GM23338 (cell line): ENCODE data around the gene LRRC2.

Source experiments
- EZH2 ChIP-seq: fragments of 200-600 bp; sonication (generic); IDR thresholded peaks from one replicate; pipeline ENCODE4 v1.8.0; 2017; ENCODE audit warnings: antibody characterized with exemption, mild to moderate bottlenecking, low read depth; ENCODE audit not compliant: unreplicated experiment
- EZH2phosphoT487 ChIP-seq: fragments of 200-600 bp; sonication (generic); IDR thresholded peaks from one replicate; pipeline ENCODE4 v1.8.1; 2018; ENCODE audit warnings: antibody characterized with exemption; ENCODE audit not compliant: unreplicated experiment
- POLR2AphosphoS5 ChIP-seq: IDR thresholded peaks from 2 replicates; pipeline ENCODE4 v1.6.1; 2016; ENCODE audit warnings: antibody characterized with exemption, low read depth
- TF ChIP-seq, protein P1 (sequence below), 2 experiments: fragments of 200-600 bp in 1 of 2; sonication (generic) in 1 of 2; conservative IDR thresholded peaks; 2 replicates each; pipeline versions ENCODE4 v1.5.1 to v1.6.1; 2016 to 2017; ENCODE audit warnings: antibody characterized with exemption in 2 of 2, low read depth in 2 of 2, mild to moderate bottlenecking in 2 of 2, moderate library complexity in 1 of 2

DNA sequence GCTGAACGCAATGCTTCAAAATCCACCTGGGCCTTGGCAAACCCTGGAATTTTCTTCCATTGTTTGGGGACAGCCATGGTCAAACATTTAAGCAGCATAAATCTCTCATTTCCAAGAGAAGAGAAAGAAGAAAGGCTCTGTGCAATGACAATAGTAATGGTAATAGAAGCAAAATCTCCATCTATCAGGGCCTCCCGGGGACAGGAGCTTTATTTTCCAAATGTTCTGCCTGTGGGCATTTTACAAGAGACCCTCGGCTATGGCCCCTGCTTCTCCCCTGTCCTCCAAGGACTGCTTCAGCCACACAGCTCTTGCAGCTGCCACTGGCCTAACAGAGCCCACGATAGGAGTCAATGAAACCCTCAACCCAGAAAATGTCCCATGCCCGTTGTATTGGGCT is 33.5 kb upstream of the LRRC2 start:
- no peak for TF ChIP-seq EZH2
- TF ChIP-seq, protein P1, sequence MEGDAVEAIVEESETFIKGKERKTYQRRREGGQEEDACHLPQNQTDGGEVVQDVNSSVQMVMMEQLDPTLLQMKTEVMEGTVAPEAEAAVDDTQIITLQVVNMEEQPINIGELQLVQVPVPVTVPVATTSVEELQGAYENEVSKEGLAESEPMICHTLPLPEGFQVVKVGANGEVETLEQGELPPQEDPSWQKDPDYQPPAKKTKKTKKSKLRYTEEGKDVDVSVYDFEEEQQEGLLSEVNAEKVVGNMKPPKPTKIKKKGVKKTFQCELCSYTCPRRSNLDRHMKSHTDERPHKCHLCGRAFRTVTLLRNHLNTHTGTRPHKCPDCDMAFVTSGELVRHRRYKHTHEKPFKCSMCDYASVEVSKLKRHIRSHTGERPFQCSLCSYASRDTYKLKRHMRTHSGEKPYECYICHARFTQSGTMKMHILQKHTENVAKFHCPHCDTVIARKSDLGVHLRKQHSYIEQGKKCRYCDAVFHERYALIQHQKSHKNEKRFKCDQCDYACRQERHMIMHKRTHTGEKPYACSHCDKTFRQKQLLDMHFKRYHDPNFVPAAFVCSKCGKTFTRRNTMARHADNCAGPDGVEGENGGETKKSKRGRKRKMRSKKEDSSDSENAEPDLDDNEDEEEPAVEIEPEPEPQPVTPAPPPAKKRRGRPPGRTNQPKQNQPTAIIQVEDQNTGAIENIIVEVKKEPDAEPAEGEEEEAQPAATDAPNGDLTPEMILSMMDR (conservative IDR thresholded peaks at IDR 0.05; ENCODE audit: low read depth in 2 of 2): no peak
- TF ChIP-seq POLR2AphosphoS5: no peak
- no peak for TF ChIP-seq EZH2phosphoT487
